ENCODE measurements around the gene REG4. TPM values are rescaled to one million over a fixed set of nuclear protein-coding genes. Genes with fewer than 3 reads are reported as not detected.
"Not testable (repeated sequence)": the region's sequence is repeated elsewhere in the genome, so short reads cannot be mapped to it uniquely, and the experiment has no call there.

Gene REG4
- polyA plus RNA-seq, 2 donors, result 0.12 TPM; not detected in 1

GRCh38 chr1:119831027-119831426 lies 19.8 kb upstream of the REG4 start:
- no peaks in the 10 kb centered on the region for H3K27me3 ChIP-seq (ENCODE audit: control insufficient read depth in 1 of 2, insufficient read depth in 2 of 2, low read length in 2 of 2)
- H3K9me3 ChIP-seq (ENCODE audit: control insufficient read depth in 2 of 2, insufficient read depth in 1 of 2, low read depth in 1 of 2, low read length in 1 of 2), result no peaks in the 10 kb centered on the region
- H3K36me3 ChIP-seq (ENCODE audit: control insufficient read depth in 2 of 2, insufficient read depth in 2 of 2, low read length in 1 of 2), result no peaks in the 10 kb centered on the region
- H3K27ac ChIP-seq (ENCODE audit: low read depth in 2 of 2, low read length in 1 of 2), result no peak overlapping the region
- WGBS, 2 donors, result 93 to 94% methylated on average over 3 of the region's 3 CpGs
- no peak overlapping the region for H3K4me3 ChIP-seq (ENCODE audit: low read depth in 1 of 2, low read length in 2 of 2)
- no peaks in the 10 kb centered on the region for H3K4me1 ChIP-seq (ENCODE audit: control insufficient read depth in 2 of 2, insufficient read depth in 2 of 2, low read length in 1 of 2)

- Histone ChIP-seq H3K9me3 (ENCODE audit: control insufficient read depth in 2 of 2, insufficient read depth in 1 of 2, low read depth in 1 of 2, low read length in 1 of 2) (no peaks in the 10 kb centered on the region), H3K4me3 (ENCODE audit: low read depth in 1 of 2, low read length in 2 of 2) (no peak overlapping the region)
- 64% methylated on average over 4 of the region's 4 CpGs for WGBS, 2 donors
Observed at GRCh38 chr1:119829625-119830024, 18.4 kb upstream of the REG4 start.

GRCh38 chr1:119829006-119829405 lies 17.7 kb upstream of the REG4 start:
- H3K27me3 ChIP-seq (ENCODE audit: control insufficient read depth in 1 of 2, insufficient read depth in 2 of 2, low read length in 2 of 2); H3K27ac ChIP-seq (ENCODE audit: low read depth in 2 of 2, low read length in 1 of 2); H3K9me3 ChIP-seq (ENCODE audit: control insufficient read depth in 2 of 2, insufficient read depth in 1 of 2, low read depth in 1 of 2, low read length in 1 of 2); H3K36me3 ChIP-seq (ENCODE audit: control insufficient read depth in 2 of 2, insufficient read depth in 2 of 2, low read length in 1 of 2); H3K4me1 ChIP-seq (ENCODE audit: control insufficient read depth in 2 of 2, insufficient read depth in 2 of 2, low read length in 1 of 2); H3K4me3 ChIP-seq (ENCODE audit: low read depth in 1 of 2, low read length in 2 of 2): not testable (repeated sequence)

More at GRCh38 chr1:119829625-119830024, 18.4 kb upstream of the REG4 start:
- Histone ChIP-seq H3K27ac (ENCODE audit: low read depth in 2 of 2, low read length in 1 of 2) (no peak overlapping the region), H3K4me1 (ENCODE audit: control insufficient read depth in 2 of 2, insufficient read depth in 2 of 2, low read length in 1 of 2) (no peaks in the 10 kb centered on the region), H3K36me3 (ENCODE audit: control insufficient read depth in 2 of 2, insufficient read depth in 2 of 2, low read length in 1 of 2) (no peaks in the 10 kb centered on the region), H3K27me3 (ENCODE audit: control insufficient read depth in 1 of 2, insufficient read depth in 2 of 2, low read length in 2 of 2) (no peaks in the 10 kb centered on the region)

GRCh38 chr1:119828266-119828665 lies 17.0 kb upstream of the REG4 start:
- Histone ChIP-seq H3K9me3 (ENCODE audit: control insufficient read depth in 2 of 2, insufficient read depth in 1 of 2, low read depth in 1 of 2, low read length in 1 of 2) (no peaks in the 10 kb centered on the region), H3K4me3 (ENCODE audit: low read depth in 1 of 2, low read length in 2 of 2) (no peak overlapping the region), H3K4me1 (ENCODE audit: control insufficient read depth in 2 of 2, insufficient read depth in 2 of 2, low read length in 1 of 2) (no peaks in the 10 kb centered on the region), H3K27ac (ENCODE audit: low read depth in 2 of 2, low read length in 1 of 2) (no peak overlapping the region), H3K36me3 (ENCODE audit: control insufficient read depth in 2 of 2, insufficient read depth in 2 of 2, low read length in 1 of 2) (no peaks in the 10 kb centered on the region), H3K27me3 (ENCODE audit: control insufficient read depth in 1 of 2, insufficient read depth in 2 of 2, low read length in 2 of 2) (no peaks in the 10 kb centered on the region)
- 75 to 78% methylated on average over 3 of the region's 3 CpGs for WGBS, 2 donors

DNA sequence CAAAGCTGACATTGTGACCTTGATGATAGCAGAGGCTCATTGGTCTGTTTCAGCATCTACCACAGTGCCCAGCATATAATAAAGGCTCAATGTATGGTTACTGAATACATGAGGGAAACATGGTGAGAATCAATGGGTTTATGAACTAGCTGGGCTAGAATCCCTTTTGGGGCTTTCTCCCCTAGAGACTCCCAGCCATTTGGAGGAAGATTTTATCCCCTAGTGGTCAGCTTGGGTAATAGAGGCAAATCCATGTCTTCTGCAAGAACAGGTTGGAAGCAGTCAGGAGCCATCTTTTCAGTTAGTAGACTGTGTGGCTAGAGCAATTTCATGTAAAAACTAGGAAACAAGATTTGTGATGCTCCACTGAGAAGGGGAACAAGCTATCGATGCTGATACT lies 15.8 kb upstream of the REG4 start:
- Histone ChIP-seq H3K36me3 (ENCODE audit: control insufficient read depth in 2 of 2, insufficient read depth in 2 of 2, low read length in 1 of 2) (no peaks in the 10 kb centered on the region), H3K27me3 (ENCODE audit: control insufficient read depth in 1 of 2, insufficient read depth in 2 of 2, low read length in 2 of 2) (no peaks in the 10 kb centered on the region), H3K9me3 (ENCODE audit: control insufficient read depth in 2 of 2, insufficient read depth in 1 of 2, low read depth in 1 of 2, low read length in 1 of 2) (no peaks in the 10 kb centered on the region), H3K4me3 (ENCODE audit: low read depth in 1 of 2, low read length in 2 of 2) (no peak overlapping the region), H3K27ac (ENCODE audit: low read depth in 2 of 2, low read length in 1 of 2) (no peak overlapping the region), H3K4me1 (ENCODE audit: control insufficient read depth in 2 of 2, insufficient read depth in 2 of 2, low read length in 1 of 2) (no peaks in the 10 kb centered on the region)
- 81 to 91% methylated on average over 1 of the region's 1 CpG for WGBS, 2 donors

DNA sequence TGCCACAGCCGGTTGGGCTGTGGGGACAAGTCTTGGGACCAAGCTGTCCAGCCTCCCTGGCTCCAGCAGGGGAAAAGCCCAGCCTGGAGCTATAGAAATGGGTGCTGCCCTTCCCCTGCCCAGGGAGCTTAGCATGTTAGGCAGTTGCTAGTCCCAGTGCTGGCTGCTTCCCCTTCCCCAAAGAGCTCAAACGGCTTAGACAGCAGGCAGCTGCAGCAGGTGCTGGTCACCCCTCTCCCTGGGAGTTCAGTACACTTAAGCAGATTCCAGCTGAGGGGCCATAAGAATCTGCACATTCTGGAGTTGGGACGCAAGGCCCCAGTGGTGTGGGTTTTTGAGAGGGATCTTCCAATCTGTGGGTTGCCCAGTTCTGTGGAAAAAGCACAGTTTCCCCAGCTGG lies 11.1 kb upstream of the REG4 start:
- H3K4me3 ChIP-seq (ENCODE audit: low read depth in 1 of 2, low read length in 2 of 2), result no peak overlapping the region
- H3K4me1 ChIP-seq (ENCODE audit: control insufficient read depth in 2 of 2, insufficient read depth in 2 of 2, low read length in 1 of 2), result no peaks in the 10 kb centered on the region
- no peaks in the 10 kb centered on the region for H3K9me3 ChIP-seq (ENCODE audit: control insufficient read depth in 2 of 2, insufficient read depth in 1 of 2, low read depth in 1 of 2, low read length in 1 of 2)
- no peaks in the 10 kb centered on the region for H3K36me3 ChIP-seq (ENCODE audit: control insufficient read depth in 2 of 2, insufficient read depth in 2 of 2, low read length in 1 of 2)
- H3K27ac ChIP-seq (ENCODE audit: low read depth in 2 of 2, low read length in 1 of 2), result no peak overlapping the region
- WGBS, 2 donors, result 81% methylated on average over 3 of the region's 3 CpGs
- H3K27me3 ChIP-seq (ENCODE audit: control insufficient read depth in 1 of 2, insufficient read depth in 2 of 2, low read length in 2 of 2), result no peaks in the 10 kb centered on the region

GRCh38 chr1:119818181-119818580 lies 6.9 kb upstream of the REG4 start:
- no peak overlapping the region for H3K27ac ChIP-seq (ENCODE audit: low read depth in 2 of 2, low read length in 1 of 2)
- no peaks in the 10 kb centered on the region for H3K4me1 ChIP-seq (ENCODE audit: control insufficient read depth in 2 of 2, insufficient read depth in 2 of 2, low read length in 1 of 2)
- H3K9me3 ChIP-seq (ENCODE audit: control insufficient read depth in 2 of 2, insufficient read depth in 1 of 2, low read depth in 1 of 2, low read length in 1 of 2), result no peaks in the 10 kb centered on the region
- WGBS, 2 donors, result 74% methylated on average over 2 of the region's 2 CpGs
- no peak overlapping the region for H3K4me3 ChIP-seq (ENCODE audit: low read depth in 1 of 2, low read length in 2 of 2)
- no peaks in the 10 kb centered on the region for H3K27me3 ChIP-seq (ENCODE audit: control insufficient read depth in 1 of 2, insufficient read depth in 2 of 2, low read length in 2 of 2)
- no peaks in the 10 kb centered on the region for H3K36me3 ChIP-seq (ENCODE audit: control insufficient read depth in 2 of 2, insufficient read depth in 2 of 2, low read length in 1 of 2)

GRCh38 chr1:119816407-119816806 lies 5.1 kb upstream of the REG4 start:
- H3K9me3 ChIP-seq (ENCODE audit: control insufficient read depth in 2 of 2, insufficient read depth in 1 of 2, low read depth in 1 of 2, low read length in 1 of 2), result no peaks in the 10 kb centered on the region
- no peak overlapping the region for H3K4me3 ChIP-seq (ENCODE audit: low read depth in 1 of 2, low read length in 2 of 2)
- no peaks in the 10 kb centered on the region for H3K36me3 ChIP-seq (ENCODE audit: control insufficient read depth in 2 of 2, insufficient read depth in 2 of 2, low read length in 1 of 2)
- WGBS, 2 donors, result 66 to 78% methylated on average over 2 of the region's 2 CpGs
- no peaks in the 10 kb centered on the region for H3K4me1 ChIP-seq (ENCODE audit: control insufficient read depth in 2 of 2, insufficient read depth in 2 of 2, low read length in 1 of 2)
- H3K27me3 ChIP-seq (ENCODE audit: control insufficient read depth in 1 of 2, insufficient read depth in 2 of 2, low read length in 2 of 2), result no peaks in the 10 kb centered on the region
- no peak overlapping the region for H3K27ac ChIP-seq (ENCODE audit: low read depth in 2 of 2, low read length in 1 of 2)

DNA sequence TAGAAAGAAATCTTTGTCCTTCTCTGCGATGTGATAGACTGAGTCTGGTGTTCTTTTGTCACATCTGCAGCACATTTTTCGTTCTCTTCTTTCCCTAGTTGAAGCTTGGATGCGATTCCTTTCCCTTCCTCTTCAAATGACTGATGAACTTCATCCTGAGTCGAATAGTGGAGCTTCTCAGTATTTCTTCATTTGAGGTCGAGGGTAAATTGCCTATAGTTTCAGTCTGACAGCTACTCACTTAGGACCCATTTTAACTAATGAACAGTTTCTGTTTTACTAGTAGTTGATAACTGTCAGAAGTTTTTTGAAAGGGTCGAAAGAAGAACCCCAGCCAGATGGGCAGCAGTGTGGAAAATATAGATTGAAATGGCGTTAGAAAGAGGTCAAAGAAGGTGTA lies 4.7 kb upstream of the REG4 start:
- no peaks in the 10 kb centered on the region for H3K36me3 ChIP-seq (ENCODE audit: control insufficient read depth in 2 of 2, insufficient read depth in 2 of 2, low read length in 1 of 2)
- H3K27ac ChIP-seq (ENCODE audit: low read depth in 2 of 2, low read length in 1 of 2), result no peak overlapping the region
- H3K4me1 ChIP-seq (ENCODE audit: control insufficient read depth in 2 of 2, insufficient read depth in 2 of 2, low read length in 1 of 2), result no peaks in the 10 kb centered on the region
- 71 to 82% methylated on average over 7 of the region's 7 CpGs for WGBS, 2 donors
- H3K9me3 ChIP-seq (ENCODE audit: control insufficient read depth in 2 of 2, insufficient read depth in 1 of 2, low read depth in 1 of 2, low read length in 1 of 2), result no peaks in the 10 kb centered on the region
- no peaks in the 10 kb centered on the region for H3K27me3 ChIP-seq (ENCODE audit: control insufficient read depth in 1 of 2, insufficient read depth in 2 of 2, low read length in 2 of 2)
- no peak overlapping the region for H3K4me3 ChIP-seq (ENCODE audit: low read depth in 1 of 2, low read length in 2 of 2)

DNA sequence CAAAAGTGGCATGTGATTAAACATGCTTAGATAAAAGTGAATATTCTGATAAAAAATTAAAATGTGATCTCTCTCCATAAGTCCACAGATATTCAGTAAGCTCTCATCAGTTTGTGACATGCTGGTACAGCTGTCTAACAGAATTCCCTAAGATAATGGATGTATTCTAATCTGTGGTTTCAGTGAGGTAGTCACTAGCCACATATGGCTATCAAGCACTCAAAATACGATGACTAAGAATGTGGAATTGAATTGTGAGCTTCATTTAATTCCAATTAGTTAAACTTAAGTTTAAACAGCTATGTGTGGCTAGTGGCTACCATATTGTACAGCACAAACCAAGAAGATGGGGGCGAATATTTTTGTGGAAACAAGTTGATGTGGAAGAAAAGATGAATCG lies 4.1 kb upstream of the REG4 start:
- H3K9me3 ChIP-seq (ENCODE audit: control insufficient read depth in 2 of 2, insufficient read depth in 1 of 2, low read depth in 1 of 2, low read length in 1 of 2), result no peaks in the 10 kb centered on the region
- no peaks in the 10 kb centered on the region for H3K4me1 ChIP-seq (ENCODE audit: control insufficient read depth in 2 of 2, insufficient read depth in 2 of 2, low read length in 1 of 2)
- H3K36me3 ChIP-seq (ENCODE audit: control insufficient read depth in 2 of 2, insufficient read depth in 2 of 2, low read length in 1 of 2), result no peaks in the 10 kb centered on the region
- no peaks in the 10 kb centered on the region for H3K27me3 ChIP-seq (ENCODE audit: control insufficient read depth in 1 of 2, insufficient read depth in 2 of 2, low read length in 2 of 2)
- H3K4me3 ChIP-seq (ENCODE audit: low read depth in 1 of 2, low read length in 2 of 2), result no peak overlapping the region
- WGBS, 2 donors, result 78 to 84% methylated on average over 3 of the region's 3 CpGs
- no peak overlapping the region for H3K27ac ChIP-seq (ENCODE audit: low read depth in 2 of 2, low read length in 1 of 2)
